A549 (cell line): ENCODE results near the gene MED13L.

Experiments
- BHLHE40 ChIP-seq: IDR thresholded peaks from 2 replicates; pipeline ENCODE4 v1.6.1; 2012; ENCODE audit warnings: low read depth, low read length, inconsistent platforms
- EP300 ChIP-seq, 2 experiments: fragments of >200 bp; sonication (Bioruptor Twin); formaldehyde crosslinking; IDR thresholded peaks; 2 replicates in 1 of 2; 3 replicates in 1 of 2; pipeline ENCODE4 v1.6.1; 2016 to 2017
- HEYL ChIP-seq: fragments of 250-450 bp; sonication (Bioruptor Pico); IDR thresholded peaks from 2 replicates; pipeline ENCODE4 v1.8.0; 2021; ENCODE audit warnings: mild to moderate bottlenecking, moderate library complexity
- HMGXB4 ChIP-seq: fragments of 250-450 bp; sonication (Bioruptor Pico); IDR thresholded peaks from 2 replicates; pipeline ENCODE4 v1.5.0; 2021; ENCODE audit warnings: mild to moderate bottlenecking, moderate library complexity, borderline replicate concordance
- PBX3 ChIP-seq: IDR thresholded peaks from 2 replicates; pipeline ENCODE4 v1.6.1; 2012
- RAD21 ChIP-seq, 2 experiments: fragments of >200 bp in 1 of 2; sonication (Bioruptor Twin) in 1 of 2; formaldehyde crosslinking in 1 of 2; IDR thresholded peaks in 1 of 2; conservative IDR thresholded peaks in 1 of 2; 2 replicates in 1 of 2; 3 replicates in 1 of 2; pipeline ENCODE4 v1.6.1; 2012 to 2018; ENCODE audit warnings: inconsistent platforms in 1 of 2
- REST ChIP-seq: fragments of 200-600 bp; sonication (generic); IDR thresholded peaks from 2 replicates; pipeline ENCODE4 v1.6.1; 2016; ENCODE audit warnings: antibody characterized with exemption, mild to moderate bottlenecking, moderate library complexity
- RNF2 ChIP-seq: fragments of 200-600 bp; sonication (generic); IDR thresholded peaks from 2 replicates; pipeline ENCODE4 v1.6.1; 2016; ENCODE audit warnings: low read depth, mild to moderate bottlenecking, antibody characterized with exemption, moderate library complexity, borderline replicate concordance
- ZFP36 ChIP-seq: fragments of 450-650 bp; IDR thresholded peaks from 2 replicates; pipeline ENCODE4 v1.6.1; 2014; ENCODE audit warnings: borderline replicate concordance; ENCODE audit not compliant: partially characterized antibody
- TF ChIP-seq, protein P1 (sequence below): fragments of >200 bp; sonication (Bioruptor Twin); formaldehyde crosslinking; IDR thresholded peaks from 3 replicates; pipeline ENCODE4 v1.5.1; 2016

DNA sequence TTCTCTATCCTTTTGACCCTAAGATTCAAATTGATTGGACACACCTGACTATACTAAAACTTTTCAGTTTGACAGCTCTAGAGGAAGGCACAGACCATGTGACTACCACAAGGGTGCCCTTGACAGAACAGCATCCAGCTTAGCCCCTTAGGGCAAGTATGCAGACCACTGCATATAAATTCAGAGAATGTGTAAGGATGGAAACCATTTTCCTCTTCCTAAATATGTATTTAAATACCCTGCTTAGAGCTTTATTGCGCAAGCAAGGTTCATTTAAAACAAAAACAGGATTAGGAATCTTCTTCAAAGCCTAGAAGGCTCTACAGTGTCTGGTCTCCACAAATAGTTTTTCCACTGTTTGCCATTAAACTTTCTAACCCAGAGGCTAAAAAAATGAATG lies 202.8 kb downstream of the MED13L start:
- TF ChIP-seq REST (no peak), BHLHE40 (no peak), ZFP36 (no peak), PBX3 (no peak), HMGXB4 (CRISPR knock-in tag) (no peak), HEYL (no peak), RAD21 (conservative IDR thresholded peaks at IDR 0.05 in 1 of 2, IDR thresholded peaks at IDR 0.05 in 1 of 2) (no peak), RNF2 (no peak), EP300 (IDR thresholded peaks at IDR 0.05) (no peak)
- TF ChIP-seq, protein P1, sequence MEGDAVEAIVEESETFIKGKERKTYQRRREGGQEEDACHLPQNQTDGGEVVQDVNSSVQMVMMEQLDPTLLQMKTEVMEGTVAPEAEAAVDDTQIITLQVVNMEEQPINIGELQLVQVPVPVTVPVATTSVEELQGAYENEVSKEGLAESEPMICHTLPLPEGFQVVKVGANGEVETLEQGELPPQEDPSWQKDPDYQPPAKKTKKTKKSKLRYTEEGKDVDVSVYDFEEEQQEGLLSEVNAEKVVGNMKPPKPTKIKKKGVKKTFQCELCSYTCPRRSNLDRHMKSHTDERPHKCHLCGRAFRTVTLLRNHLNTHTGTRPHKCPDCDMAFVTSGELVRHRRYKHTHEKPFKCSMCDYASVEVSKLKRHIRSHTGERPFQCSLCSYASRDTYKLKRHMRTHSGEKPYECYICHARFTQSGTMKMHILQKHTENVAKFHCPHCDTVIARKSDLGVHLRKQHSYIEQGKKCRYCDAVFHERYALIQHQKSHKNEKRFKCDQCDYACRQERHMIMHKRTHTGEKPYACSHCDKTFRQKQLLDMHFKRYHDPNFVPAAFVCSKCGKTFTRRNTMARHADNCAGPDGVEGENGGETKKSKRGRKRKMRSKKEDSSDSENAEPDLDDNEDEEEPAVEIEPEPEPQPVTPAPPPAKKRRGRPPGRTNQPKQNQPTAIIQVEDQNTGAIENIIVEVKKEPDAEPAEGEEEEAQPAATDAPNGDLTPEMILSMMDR = no peak
